GDM1 (cell line): ENCODE results near the gene ITIH5.
"Not testable (repeated sequence)": the region's sequence is repeated elsewhere in the genome, so short reads cannot be mapped to it uniquely, and the experiment has no call there.

Source experiments
- DNase-seq: peaks from one replicate; lab custom pipeline; 2025; lab: John Stamatoyannopoulos, UW

Gene ITIH5

GRCh38 chr10:7687228-7687907, 20.6 kb upstream of the ITIH5 start:
- peak; percentile 75 for DNase-seq

- no peak for DNase-seq
These were observed 19.8 kb upstream of the ITIH5 start for GRCh38 chr10:7686351-7687171.

DNA sequence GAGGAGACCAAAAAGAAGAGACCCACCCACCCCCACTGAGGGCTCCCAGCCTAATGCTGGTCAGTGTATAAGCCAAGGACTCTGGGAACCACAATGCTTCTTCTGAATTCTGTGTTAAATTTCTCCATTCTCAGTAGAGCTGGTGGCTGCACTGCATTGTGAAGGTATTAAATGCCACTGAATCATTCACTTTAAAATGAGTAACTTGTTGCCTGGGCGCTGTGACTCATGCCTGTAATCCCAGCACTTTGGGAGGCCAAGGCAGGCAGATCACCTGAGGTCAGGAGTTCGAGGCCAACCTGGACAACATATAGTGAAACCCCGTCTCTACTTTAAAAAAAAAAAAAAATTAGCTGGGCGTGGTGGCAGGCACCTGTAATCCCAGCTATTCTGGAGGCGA, 13.3 kb upstream of the ITIH5 start:
- DNase-seq: not testable (repeated sequence)

DNA sequence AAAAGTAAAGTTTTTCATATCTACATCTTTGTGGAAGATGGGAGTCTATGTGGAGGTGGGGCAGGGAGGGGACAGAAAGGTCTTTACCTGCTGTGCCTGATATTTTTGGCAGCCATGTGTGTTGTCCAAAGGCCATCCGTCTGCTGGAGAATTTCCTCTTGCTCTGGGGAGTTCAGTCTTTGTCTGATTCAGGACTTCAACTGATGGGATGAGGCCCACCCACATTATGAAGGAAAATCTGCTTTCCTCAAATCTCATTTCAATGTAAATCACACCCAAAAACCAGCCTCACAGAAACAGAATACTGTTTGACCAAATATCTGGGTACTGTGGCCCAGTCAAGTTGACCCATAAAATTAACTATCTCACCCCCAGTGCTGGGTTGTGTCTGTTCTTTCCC, 12.5 kb upstream of the ITIH5 start:
- DNase-seq: no peak

GRCh38 chr10:7672341-7673134, 5.8 kb upstream of the ITIH5 start:
- DNase-seq: no peak

- no peak for DNase-seq
These were observed 3.4 kb upstream of the ITIH5 start for GRCh38 chr10:7670157-7670556.

- DNase-seq: no peak
These were observed 736 bp upstream of the ITIH5 start for GRCh38 chr10:7667262-7668141.

DNA sequence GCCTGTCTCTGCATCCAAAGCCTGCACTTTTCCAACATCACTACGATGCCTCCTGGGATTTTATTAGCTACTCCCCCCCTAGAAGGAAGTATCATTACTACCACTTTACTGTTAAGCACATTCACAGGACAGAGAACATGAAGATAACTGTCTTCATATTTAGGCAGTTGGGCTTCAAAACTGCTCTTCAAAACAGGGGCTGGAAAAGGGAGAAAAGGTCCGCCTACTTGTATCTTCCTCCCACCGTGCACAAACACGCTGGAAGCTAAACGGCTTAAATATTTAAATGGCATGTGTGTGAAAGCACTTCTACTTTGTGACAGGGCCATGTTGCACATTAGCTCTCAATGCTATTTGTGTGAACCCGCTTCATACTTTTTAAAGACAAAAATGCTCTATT, 999 bp downstream of the ITIH5 start:
- no peak for DNase-seq

- DNase-seq: no peak
These were observed 2.1 kb downstream of the ITIH5 start for GRCh38 chr10:7664707-7665106.

GRCh38 chr10:7662522-7662921, 4.2 kb downstream of the ITIH5 start:
- DNase-seq: no peak

- no peak for DNase-seq
These were observed 7.2 kb downstream of the ITIH5 start for GRCh38 chr10:7659560-7659959.

DNA sequence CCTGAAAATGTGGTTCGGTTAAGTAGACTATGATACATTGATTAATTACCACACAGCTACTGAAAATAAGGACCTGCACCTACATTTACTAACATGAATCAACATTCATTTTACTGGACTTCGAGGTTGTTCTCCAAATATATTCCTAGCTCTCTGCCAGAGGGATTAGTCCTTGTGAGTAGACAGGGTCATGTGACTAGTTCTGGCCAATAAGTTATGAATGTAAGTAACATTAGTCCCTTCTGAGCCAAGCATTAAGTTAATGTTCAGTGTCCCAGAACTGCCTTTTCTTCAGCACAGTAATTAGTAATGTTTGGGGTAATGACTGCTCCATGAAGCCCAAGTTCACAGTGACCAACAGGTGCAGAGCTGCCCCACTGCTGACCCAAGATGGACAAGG, 9.2 kb downstream of the ITIH5 start:
- DNase-seq: no peak

DNA sequence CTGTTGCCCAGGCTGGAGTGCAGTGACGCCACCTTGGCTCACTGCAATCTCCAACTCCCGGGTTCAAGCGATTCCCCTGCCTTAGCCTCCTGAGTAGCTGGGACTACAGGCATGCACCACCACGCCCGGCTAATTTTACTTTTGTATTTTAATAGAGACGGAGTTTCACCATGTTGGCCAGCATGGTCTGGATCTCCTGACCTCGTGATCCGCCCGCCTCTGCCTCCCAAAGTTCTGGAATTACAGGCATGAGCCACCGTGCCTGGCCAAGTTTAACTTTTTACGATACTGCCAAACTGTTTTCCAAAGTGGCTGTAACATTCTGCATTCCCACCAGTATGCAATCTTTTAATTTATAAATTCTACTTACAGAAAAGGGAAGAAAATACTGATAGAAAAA, 9.7 kb downstream of the ITIH5 start:
- not testable (repeated sequence) for DNase-seq

GRCh38 chr10:7651853-7652470, 14.8 kb downstream of the ITIH5 start:
- DNase-seq: no peak

DNA sequence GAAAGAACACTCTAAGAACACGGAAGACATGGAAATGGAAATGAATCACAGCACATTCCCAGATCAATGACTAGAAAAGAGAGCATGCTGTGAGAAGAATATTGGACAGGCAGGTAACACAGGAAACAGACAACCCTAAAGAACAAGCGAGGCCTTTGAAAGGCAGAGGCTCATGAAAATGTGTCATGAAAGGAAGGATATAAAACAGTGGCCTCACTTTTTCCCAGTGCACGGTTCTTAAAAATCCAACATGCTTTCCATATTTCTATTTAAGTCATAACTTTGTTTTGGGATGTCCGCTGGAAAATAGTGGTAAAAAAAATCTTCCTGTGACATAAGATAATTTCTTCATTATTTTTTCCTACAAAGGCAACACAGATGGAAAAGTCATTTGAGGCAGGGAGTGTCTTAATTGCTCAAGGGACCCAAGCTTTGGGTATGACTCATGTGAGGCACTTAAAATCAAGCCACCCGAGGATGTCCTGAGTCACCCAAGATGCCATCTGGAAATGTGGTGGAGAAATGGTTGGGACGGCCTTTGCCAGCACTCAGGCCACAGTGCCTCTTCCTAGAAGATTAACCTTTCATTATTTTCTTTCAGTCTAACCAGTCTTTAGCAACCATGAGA, 17.0 kb downstream of the ITIH5 start:
- DNase-seq: no peak

- no peak for DNase-seq
These were observed 19.6 kb downstream of the ITIH5 start for GRCh38 chr10:7647062-7647664.

GRCh38 chr10:7642491-7643011, 24.2 kb downstream of the ITIH5 start:
- DNase-seq: no peak

DNA sequence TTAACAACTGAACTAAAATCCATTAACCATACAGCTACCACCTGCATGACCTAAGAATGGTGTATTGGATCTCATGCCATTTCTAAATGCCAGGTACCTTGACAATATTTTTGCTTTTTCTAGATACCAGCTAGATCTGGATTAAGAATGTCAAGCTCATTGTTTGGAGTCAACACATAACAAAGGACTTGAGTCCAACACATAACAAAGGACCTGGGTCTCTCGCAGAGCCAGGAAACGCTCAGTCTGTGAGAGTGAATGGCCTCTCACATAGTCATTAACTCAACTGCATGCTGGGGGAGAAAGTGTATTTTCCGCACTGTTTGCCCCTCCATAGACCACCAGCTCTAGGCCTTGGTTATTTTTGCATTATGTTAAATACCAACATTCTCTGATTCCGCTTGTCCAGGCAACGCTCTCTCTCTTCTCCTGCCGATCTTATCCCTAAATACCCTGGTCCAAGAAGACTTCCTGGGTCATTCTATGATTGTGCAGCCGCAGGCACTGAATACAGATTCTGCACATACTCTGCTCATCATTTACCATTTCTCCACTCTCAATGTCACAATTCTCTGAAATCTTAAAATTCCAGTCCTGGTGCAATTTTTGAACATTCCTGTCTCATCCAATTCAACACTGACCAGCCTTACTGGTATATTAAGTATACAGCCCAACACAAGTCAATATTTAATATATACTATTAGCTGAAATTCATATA, 31.2 kb downstream of the ITIH5 start:
- DNase-seq: no peak

DNA sequence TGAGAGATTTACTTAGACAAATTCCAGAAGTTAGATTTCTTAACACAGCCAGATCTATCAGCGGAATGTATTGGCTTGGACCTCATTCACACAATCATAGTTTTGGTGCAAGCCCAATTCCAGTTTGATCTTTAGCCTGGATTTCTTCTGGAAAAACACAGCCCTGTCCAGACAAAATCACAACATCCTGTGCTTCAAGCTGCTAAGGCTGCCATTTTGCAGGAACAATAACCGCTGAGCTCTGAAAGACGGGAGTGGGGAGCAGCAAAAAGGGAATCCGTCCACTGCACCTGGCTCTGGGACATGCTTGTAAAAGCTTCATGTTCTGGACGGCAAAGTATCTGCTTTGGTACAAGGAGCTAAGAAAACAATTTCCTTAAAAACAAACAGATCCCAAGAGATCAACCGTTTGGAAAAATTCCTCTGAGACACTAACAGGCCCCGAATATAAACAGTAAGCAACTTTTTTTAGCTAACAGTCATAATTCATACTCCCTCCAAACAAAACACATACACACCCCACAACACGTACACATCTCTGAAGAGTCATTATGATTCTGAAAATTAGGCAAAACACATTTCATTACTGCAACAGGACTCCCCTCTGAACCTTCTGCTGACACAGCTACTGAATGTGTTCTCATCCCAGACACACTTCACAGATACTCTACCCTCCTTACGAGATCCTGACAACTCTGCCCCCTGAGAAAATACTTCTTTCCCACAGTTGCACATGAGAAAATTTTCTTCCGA, 32.4 kb downstream of the ITIH5 start:
- DNase-seq: no peak
